Liver (tissue), 9 donors: ENCODE data around the gene SLC25A21. TPM values are rescaled to one million over a fixed set of nuclear protein-coding genes. Genes with fewer than 3 reads are reported as not detected.

Experiments
- DNase-seq: peaks from one replicate; pipeline ENCODE4 v3.0.0-alpha.2; 2017; ENCODE audit warnings: low spot score
- H3K27ac ChIP-seq, 2 donors: one replicate each; pipeline ENCODE4 v1.7.0; 2013; ENCODE audit warnings: inconsistent platforms in 2 of 2, low read length in 2 of 2, control low read depth in 1 of 2, low read depth in 1 of 2, mild to moderate bottlenecking in 1 of 2
- H3K27me3 ChIP-seq, 4 donors: one replicate each; pipeline versions ENCODE4 v1.6.1 to v1.7.0; 2013; ENCODE audit warnings: low read length in 3 of 4, inconsistent platforms in 1 of 4, mild to moderate bottlenecking in 1 of 4, moderate library complexity in 1 of 4; ENCODE audit not compliant: control insufficient read depth in 4 of 4, insufficient read depth in 4 of 4
- H3K36me3 ChIP-seq, 4 donors: one replicate each; pipeline versions ENCODE4 v1.6.1 to v1.7.0; 2013; ENCODE audit warnings: low read length in 3 of 4, mild to moderate bottlenecking in 3 of 4, low read depth in 1 of 4, moderate library complexity in 1 of 4; ENCODE audit not compliant: control insufficient read depth in 4 of 4, insufficient read depth in 3 of 4
- H3K4me1 ChIP-seq, 4 donors: one replicate each; pipeline versions ENCODE4 v1.6.1 to v1.7.0; 2013; ENCODE audit warnings: low read length in 3 of 4, mild to moderate bottlenecking in 3 of 4, moderate library complexity in 1 of 4; ENCODE audit not compliant: control insufficient read depth in 4 of 4, insufficient read depth in 4 of 4
- H3K4me3 ChIP-seq, 3 donors: one replicate each; pipeline versions ENCODE4 v1.6.1 to v1.7.0; 2013; ENCODE audit warnings: low read length in 3 of 3, control low read depth in 1 of 3, low read depth in 1 of 3, mild to moderate bottlenecking in 1 of 3
- H3K9ac ChIP-seq, 2 donors: one replicate each; pipeline ENCODE4 v1.7.0; 2013; ENCODE audit warnings: low read length in 2 of 2, mild to moderate bottlenecking in 2 of 2, moderate library complexity in 2 of 2, control low read depth in 1 of 2, low read depth in 1 of 2
- H3K9me3 ChIP-seq, 4 donors: one replicate each; pipeline versions ENCODE4 v1.6.1 to v1.7.0; 2013; ENCODE audit warnings: low read length in 3 of 4; ENCODE audit not compliant: control insufficient read depth in 4 of 4
- EGR1 ChIP-seq, 2 donors: IDR thresholded peaks; 2 replicates each; pipeline ENCODE4 v1.6.1; 2016 to 2018; ENCODE audit warnings: antibody characterized with exemption in 2 of 2, low read depth in 2 of 2
- FOXA1 ChIP-seq: IDR thresholded peaks from 2 replicates; pipeline ENCODE4 v1.6.1; 2016; ENCODE audit warnings: antibody characterized with exemption
- FOXA2 ChIP-seq: IDR thresholded peaks from 2 replicates; pipeline ENCODE4 v1.6.1; 2016; ENCODE audit warnings: antibody characterized with exemption
- GABPA ChIP-seq, 2 donors: IDR thresholded peaks in 1 of 2; conservative IDR thresholded peaks in 1 of 2; 2 replicates each; pipeline ENCODE4 v1.6.1; 2016; ENCODE audit warnings: antibody characterized with exemption in 2 of 2, mild to moderate bottlenecking in 1 of 2, moderate library complexity in 1 of 2
- HNF4A ChIP-seq, 2 donors: conservative IDR thresholded peaks; 2 replicates each; pipeline ENCODE4 v1.6.1; 2016; ENCODE audit warnings: antibody characterized with exemption in 2 of 2, mild to moderate bottlenecking in 2 of 2
- HNF4G ChIP-seq: IDR thresholded peaks from 2 replicates; pipeline ENCODE4 v1.6.1; 2016; ENCODE audit warnings: antibody characterized with exemption
- JUND ChIP-seq, 2 donors: IDR thresholded peaks; 2 replicates each; pipeline ENCODE4 v1.6.1; 2016; ENCODE audit warnings: antibody characterized with exemption in 2 of 2
- NR2F2 ChIP-seq: IDR thresholded peaks from 2 replicates; pipeline ENCODE4 v1.6.1; 2016; ENCODE audit warnings: antibody characterized with exemption
- RXRA ChIP-seq, 2 donors: IDR thresholded peaks; 2 replicates each; pipeline ENCODE4 v1.6.1; 2017 to 2018; ENCODE audit warnings: antibody characterized with exemption in 2 of 2, mild to moderate bottlenecking in 1 of 2
- SP1 ChIP-seq: IDR thresholded peaks from 2 replicates; pipeline ENCODE4 v1.6.1; 2018; ENCODE audit warnings: antibody characterized with exemption, mild to moderate bottlenecking
- TAF1 ChIP-seq: conservative IDR thresholded peaks from 2 replicates; pipeline ENCODE4 v1.6.1; 2016; ENCODE audit warnings: antibody characterized with exemption, mild to moderate bottlenecking
- WGBS: extraction: QIAGEN DNeasy Blood & Tissue Kit; methylation state at CpG from one replicate; pipeline ENCODE4 v1.1.7; 2013; 5-methylcytosine and 5-hydroxymethylcytosine counted together
- polyA plus RNA-seq, 2 donors: library from polyadenylated mRNA; stranded (reverse) in 1 of 2; unstranded in 1 of 2; fragments of 200-250 nt in 1 of 2; fragments of >200 nt in 1 of 2; fragmentation: Nextera tagmentation in 1 of 2; extraction: Ambion mirVana in 1 of 2; gene quantifications; one replicate each; pipeline versions ENCODE4 v1.2.1 to v1.2.3, GENCODE V29; 2013 to 2015
- total RNA-seq, 2 donors: library from RNA; depleted of rRNA; stranded (reverse); fragments of >200 nt; gene quantifications; one replicate each; pipeline ENCODE4 v1.2.3, GENCODE V29; 2014
- TF ChIP-seq, protein P1 (sequence below): IDR thresholded peaks from 2 replicates; pipeline ENCODE4 v1.6.1; 2016; ENCODE audit warnings: antibody characterized with exemption, mild to moderate bottlenecking
- TF ChIP-seq, protein P2 (sequence below): IDR thresholded peaks from 2 replicates; pipeline ENCODE4 v1.6.1; 2016; ENCODE audit warnings: antibody characterized with exemption
- TF ChIP-seq, protein P3 (sequence below): fragments of 150-350 bp; IDR thresholded peaks from 2 replicates; pipeline ENCODE4 v1.5.1; 2017; ENCODE audit warnings: improper control_type of control experiment, low read depth, low read length; ENCODE audit not compliant: missing input control
- TF ChIP-seq, protein P4 (sequence below): IDR thresholded peaks from 2 replicates; pipeline ENCODE4 v1.6.1; 2016; ENCODE audit warnings: antibody characterized with exemption
- TF ChIP-seq, protein P5 (sequence below): IDR thresholded peaks from 2 replicates; pipeline ENCODE4 v1.6.1; 2016; ENCODE audit warnings: antibody characterized with exemption
- donor health status: healthy.
- donor health status: healthy.
- donor health status: healthy.
- donor health status: healthy.
- donor health status: healthy.

Gene SLC25A21
- total and polyA plus RNA-seq, 4 donors = 0.13 to 24.3 (median 0.23) TPM

DNA sequence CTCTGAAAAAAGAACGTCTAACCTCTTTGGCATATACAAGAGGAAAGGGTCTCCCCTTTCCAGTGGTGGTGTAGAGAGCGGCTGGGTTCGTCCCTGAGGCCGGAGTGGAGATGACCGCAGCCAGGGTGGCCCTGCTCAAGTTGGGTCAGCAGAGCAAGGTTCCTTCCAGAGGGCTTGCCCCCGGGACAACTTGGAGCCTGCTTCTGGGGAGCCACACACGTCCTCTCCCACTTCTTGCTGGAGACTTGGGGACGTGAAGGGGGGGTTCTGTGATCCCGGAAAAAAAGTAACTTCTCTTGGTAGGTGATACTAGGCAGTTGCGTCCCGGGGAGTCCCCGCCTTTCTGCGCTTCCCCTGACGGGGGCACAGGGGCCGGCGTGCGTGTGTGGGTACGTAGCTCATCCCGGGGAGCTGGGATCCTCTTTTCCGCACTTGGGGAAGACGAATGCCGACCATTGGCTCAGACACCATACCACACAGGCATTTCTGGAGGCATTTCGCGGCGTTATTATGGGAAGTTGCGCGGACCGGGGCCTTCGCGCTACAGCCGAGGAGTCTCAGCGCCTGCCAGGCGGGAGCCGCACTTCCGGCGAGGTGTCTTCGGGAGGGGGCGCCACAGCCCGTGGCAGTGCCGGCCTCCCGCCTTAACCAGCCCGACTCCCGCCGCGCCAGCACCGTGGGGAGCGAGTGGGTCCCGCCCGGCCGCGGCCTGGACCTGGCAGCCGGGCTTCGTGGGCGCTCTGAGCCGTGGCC is 525.6 kb downstream of the SLC25A21 start:
- Histone ChIP-seq H3K27ac (no peak overlapping the region), H3K27me3 (peaks cover 4 to 38% (median 12%) of the 10 kb centered on the region in 4 donors), H3K9me3 (no peaks in the 10 kb centered on the region), H3K4me1 (peaks cover 3 to 17% (median 12%) of the 10 kb centered on the region in 4 donors), H3K36me3 (no peaks in the 10 kb centered on the region), H3K4me3 (peak overlapping the region in 1 of 3 donors; percentile 34), H3K9ac (no peak overlapping the region)
- TF ChIP-seq TAF1 (no peak), JUND (IDR thresholded peaks at IDR 0.05) (no peak), SP1 (no peak), HNF4A (conservative IDR thresholded peaks at IDR 0.05) (no peak), GABPA (IDR thresholded peaks at IDR 0.05 in 1 of 2, conservative IDR thresholded peaks at IDR 0.05 in 1 of 2) (no peak), HNF4G (no peak)
- TF ChIP-seq, protein P1, sequence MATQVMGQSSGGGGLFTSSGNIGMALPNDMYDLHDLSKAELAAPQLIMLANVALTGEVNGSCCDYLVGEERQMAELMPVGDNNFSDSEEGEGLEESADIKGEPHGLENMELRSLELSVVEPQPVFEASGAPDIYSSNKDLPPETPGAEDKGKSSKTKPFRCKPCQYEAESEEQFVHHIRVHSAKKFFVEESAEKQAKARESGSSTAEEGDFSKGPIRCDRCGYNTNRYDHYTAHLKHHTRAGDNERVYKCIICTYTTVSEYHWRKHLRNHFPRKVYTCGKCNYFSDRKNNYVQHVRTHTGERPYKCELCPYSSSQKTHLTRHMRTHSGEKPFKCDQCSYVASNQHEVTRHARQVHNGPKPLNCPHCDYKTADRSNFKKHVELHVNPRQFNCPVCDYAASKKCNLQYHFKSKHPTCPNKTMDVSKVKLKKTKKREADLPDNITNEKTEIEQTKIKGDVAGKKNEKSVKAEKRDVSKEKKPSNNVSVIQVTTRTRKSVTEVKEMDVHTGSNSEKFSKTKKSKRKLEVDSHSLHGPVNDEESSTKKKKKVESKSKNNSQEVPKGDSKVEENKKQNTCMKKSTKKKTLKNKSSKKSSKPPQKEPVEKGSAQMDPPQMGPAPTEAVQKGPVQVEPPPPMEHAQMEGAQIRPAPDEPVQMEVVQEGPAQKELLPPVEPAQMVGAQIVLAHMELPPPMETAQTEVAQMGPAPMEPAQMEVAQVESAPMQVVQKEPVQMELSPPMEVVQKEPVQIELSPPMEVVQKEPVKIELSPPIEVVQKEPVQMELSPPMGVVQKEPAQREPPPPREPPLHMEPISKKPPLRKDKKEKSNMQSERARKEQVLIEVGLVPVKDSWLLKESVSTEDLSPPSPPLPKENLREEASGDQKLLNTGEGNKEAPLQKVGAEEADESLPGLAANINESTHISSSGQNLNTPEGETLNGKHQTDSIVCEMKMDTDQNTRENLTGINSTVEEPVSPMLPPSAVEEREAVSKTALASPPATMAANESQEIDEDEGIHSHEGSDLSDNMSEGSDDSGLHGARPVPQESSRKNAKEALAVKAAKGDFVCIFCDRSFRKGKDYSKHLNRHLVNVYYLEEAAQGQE = no peak
- TF ChIP-seq, protein P2, sequence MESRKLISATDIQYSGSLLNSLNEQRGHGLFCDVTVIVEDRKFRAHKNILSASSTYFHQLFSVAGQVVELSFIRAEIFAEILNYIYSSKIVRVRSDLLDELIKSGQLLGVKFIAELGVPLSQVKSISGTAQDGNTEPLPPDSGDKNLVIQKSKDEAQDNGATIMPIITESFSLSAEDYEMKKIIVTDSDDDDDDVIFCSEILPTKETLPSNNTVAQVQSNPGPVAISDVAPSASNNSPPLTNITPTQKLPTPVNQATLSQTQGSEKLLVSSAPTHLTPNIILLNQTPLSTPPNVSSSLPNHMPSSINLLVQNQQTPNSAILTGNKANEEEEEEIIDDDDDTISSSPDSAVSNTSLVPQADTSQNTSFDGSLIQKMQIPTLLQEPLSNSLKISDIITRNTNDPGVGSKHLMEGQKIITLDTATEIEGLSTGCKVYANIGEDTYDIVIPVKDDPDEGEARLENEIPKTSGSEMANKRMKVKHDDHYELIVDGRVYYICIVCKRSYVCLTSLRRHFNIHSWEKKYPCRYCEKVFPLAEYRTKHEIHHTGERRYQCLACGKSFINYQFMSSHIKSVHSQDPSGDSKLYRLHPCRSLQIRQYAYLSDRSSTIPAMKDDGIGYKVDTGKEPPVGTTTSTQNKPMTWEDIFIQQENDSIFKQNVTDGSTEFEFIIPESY = no peak
- TF ChIP-seq, protein P3, sequence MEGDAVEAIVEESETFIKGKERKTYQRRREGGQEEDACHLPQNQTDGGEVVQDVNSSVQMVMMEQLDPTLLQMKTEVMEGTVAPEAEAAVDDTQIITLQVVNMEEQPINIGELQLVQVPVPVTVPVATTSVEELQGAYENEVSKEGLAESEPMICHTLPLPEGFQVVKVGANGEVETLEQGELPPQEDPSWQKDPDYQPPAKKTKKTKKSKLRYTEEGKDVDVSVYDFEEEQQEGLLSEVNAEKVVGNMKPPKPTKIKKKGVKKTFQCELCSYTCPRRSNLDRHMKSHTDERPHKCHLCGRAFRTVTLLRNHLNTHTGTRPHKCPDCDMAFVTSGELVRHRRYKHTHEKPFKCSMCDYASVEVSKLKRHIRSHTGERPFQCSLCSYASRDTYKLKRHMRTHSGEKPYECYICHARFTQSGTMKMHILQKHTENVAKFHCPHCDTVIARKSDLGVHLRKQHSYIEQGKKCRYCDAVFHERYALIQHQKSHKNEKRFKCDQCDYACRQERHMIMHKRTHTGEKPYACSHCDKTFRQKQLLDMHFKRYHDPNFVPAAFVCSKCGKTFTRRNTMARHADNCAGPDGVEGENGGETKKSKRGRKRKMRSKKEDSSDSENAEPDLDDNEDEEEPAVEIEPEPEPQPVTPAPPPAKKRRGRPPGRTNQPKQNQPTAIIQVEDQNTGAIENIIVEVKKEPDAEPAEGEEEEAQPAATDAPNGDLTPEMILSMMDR = no peak
- WGBS = 5% methylated on average over 55 of the region's 55 CpGs
- DNase-seq = no peak

DNA sequence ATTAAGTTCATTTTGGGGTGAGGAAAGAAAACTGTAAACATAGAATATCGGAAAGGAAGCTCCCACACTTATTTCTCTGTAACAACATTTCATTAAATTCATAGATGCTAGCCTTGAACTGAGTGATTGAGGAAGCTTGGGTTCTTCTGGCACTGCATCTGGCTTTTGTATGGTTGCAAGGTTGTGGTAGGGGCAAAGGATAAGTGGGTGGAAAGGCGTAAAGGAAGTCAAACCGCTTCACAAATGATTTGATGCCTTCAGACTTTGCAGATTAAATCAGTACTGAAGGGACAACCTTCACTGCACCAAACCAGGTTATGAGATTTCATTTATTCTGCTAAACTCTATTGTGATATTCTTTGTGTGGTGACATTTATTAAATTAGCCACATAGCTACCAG is 538.8 kb downstream of the SLC25A21 start:
- Histone ChIP-seq H3K36me3 (no peaks in the 10 kb centered on the region), H3K27me3 (no peaks in the 10 kb centered on the region), H3K4me1 (no peaks in the 10 kb centered on the region), H3K4me3 (no peak overlapping the region), H3K9ac (no peak overlapping the region), H3K9me3 (no peaks in the 10 kb centered on the region), H3K27ac (no peak overlapping the region)
- 80% methylated on average over 3 of the region's 3 CpGs for WGBS
- DNase-seq = no peak
- TF ChIP-seq EGR1 (IDR thresholded peaks at IDR 0.05; ENCODE audit: low read depth in 2 of 2) = no peak
- TF ChIP-seq, protein P4, sequence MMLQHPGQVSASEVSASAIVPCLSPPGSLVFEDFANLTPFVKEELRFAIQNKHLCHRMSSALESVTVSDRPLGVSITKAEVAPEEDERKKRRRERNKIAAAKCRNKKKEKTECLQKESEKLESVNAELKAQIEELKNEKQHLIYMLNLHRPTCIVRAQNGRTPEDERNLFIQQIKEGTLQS = no peak
- TF ChIP-seq, protein P1 = no peak
- no peak for TF ChIP-seq GABPA (IDR thresholded peaks at IDR 0.05 in 1 of 2, conservative IDR thresholded peaks at IDR 0.05 in 1 of 2)
- TF ChIP-seq JUND (IDR thresholded peaks at IDR 0.05) = no peak
- TF ChIP-seq, protein P3 = no peak
- TF ChIP-seq RXRA (IDR thresholded peaks at IDR 0.05) = no peak
- TF ChIP-seq, protein P5, sequence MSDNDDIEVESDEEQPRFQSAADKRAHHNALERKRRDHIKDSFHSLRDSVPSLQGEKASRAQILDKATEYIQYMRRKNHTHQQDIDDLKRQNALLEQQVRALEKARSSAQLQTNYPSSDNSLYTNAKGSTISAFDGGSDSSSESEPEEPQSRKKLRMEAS = no peak
- no peak for TF ChIP-seq NR2F2
- TF ChIP-seq HNF4A (conservative IDR thresholded peaks at IDR 0.05) = no peak
- no peak for TF ChIP-seq FOXA2
- no peak for TF ChIP-seq FOXA1
